Amniotic epithelial cell (primary cell): ENCODE data around the gene FZD1.

Experiments used
- DNase-seq: peaks from one replicate; pipeline ENCODE4 v3.0.0-alpha.2; 2010; ENCODE audit warnings: low read depth

FZD1 gene

DNA sequence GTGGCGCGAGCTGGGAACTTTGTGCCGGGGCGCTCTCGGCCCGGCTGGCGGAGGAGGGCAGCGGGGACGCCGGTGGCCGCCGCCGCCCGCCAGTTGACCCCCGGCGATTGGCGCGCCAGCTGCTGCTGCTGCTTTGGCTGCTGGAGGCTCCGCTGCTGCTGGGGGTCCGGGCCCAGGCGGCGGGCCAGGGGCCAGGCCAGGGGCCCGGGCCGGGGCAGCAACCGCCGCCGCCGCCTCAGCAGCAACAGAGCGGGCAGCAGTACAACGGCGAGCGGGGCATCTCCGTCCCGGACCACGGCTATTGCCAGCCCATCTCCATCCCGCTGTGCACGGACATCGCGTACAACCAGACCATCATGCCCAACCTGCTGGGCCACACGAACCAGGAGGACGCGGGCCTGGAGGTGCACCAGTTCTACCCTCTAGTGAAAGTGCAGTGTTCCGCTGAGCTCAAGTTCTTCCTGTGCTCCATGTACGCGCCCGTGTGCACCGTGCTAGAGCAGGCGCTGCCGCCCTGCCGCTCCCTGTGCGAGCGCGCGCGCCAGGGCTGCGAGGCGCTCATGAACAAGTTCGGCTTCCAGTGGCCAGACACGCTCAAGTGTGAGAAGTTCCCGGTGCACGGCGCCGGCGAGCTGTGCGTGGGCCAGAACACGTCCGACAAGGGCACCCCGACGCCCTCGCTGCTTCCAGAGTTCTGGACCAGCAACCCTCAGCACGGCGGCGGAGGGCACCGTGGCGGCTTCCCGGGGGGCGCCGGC lies 870 bp downstream of the FZD1 start:
- peak; percentile 71 for DNase-seq

DNA sequence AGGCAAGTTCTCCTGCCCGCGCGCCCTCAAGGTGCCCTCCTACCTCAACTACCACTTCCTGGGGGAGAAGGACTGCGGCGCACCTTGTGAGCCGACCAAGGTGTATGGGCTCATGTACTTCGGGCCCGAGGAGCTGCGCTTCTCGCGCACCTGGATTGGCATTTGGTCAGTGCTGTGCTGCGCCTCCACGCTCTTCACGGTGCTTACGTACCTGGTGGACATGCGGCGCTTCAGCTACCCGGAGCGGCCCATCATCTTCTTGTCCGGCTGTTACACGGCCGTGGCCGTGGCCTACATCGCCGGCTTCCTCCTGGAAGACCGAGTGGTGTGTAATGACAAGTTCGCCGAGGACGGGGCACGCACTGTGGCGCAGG lies 1.4 kb downstream of the FZD1 start:
- DNase-seq: no peak

DNA sequence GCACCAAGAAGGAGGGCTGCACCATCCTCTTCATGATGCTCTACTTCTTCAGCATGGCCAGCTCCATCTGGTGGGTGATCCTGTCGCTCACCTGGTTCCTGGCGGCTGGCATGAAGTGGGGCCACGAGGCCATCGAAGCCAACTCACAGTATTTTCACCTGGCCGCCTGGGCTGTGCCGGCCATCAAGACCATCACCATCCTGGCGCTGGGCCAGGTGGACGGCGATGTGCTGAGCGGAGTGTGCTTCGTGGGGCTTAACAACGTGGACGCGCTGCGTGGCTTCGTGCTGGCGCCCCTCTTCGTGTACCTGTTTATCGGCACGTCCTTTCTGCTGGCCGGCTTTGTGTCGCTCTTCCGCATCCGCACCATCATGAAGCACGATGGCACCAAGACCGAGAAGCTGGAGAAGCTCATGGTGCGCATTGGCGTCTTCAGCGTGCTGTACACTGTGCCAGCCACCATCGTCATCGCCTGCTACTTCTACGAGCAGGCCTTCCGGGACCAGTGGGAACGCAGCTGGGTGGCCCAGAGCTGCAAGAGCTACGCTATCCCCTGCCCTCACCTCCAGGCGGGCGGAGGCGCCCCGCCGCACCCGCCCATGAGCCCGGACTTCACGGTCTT lies 1.9 kb downstream of the FZD1 start:
- DNase-seq: no peak

DNA sequence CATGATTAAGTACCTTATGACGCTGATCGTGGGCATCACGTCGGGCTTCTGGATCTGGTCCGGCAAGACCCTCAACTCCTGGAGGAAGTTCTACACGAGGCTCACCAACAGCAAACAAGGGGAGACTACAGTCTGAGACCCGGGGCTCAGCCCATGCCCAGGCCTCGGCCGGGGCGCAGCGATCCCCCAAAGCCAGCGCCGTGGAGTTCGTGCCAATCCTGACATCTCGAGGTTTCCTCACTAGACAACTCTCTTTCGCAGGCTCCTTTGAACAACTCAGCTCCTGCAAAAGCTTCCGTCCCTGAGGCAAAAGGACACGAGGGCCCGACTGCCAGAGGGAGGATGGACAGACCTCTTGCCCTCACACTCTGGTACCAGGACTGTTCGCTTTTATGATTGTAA lies 2.5 kb downstream of the FZD1 start:
- DNase-seq: no peak

DNA sequence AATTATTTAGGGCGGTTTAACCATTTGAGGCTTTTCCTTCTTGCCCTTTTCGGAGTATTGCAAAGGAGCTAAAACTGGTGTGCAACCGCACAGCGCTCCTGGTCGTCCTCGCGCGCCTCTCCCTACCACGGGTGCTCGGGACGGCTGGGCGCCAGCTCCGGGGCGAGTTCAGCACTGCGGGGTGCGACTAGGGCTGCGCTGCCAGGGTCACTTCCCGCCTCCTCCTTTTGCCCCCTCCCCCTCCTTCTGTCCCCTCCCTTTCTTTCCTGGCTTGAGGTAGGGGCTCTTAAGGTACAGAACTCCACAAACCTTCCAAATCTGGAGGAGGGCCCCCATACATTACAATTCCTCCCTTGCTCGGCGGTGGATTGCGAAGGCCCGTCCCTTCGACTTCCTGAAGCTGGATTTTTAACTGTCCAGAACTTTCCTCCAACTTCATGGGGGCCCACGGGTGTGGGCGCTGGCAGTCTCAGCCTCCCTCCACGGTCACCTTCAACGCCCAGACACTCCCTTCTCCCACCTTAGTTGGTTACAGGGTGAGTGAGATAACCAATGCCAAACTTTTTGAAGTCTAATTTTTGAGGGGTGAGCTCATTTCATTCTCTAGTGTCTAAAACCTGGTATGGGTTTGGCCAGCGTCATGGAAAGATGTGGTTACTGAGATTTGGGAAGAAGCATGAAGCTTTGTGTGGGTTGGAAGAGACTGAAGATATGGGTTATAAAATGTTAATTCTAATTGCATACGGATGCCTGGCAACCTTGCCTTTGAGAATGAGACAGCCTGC lies 3.1 kb downstream of the FZD1 start:
- no peak for DNase-seq

DNA sequence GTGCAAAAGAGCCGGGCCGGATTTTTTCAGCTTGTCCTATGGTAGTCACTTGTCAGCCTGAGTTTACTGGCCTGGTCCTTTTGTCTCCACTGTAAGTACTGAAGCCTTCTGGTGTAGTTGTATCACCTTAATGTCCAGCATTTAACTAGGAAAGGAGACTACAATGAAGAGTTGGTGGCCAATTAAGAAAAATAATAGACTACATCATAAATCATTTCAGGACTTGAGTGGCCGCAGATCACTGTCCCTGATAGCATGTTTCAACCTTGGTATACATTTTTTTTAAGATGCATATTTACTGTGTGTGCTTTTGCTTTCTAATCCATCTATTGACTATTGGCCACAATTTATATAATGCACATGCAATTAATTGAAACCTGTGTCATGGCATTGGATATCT lies 6.1 kb downstream of the FZD1 start:
- DNase-seq: no peak

DNA sequence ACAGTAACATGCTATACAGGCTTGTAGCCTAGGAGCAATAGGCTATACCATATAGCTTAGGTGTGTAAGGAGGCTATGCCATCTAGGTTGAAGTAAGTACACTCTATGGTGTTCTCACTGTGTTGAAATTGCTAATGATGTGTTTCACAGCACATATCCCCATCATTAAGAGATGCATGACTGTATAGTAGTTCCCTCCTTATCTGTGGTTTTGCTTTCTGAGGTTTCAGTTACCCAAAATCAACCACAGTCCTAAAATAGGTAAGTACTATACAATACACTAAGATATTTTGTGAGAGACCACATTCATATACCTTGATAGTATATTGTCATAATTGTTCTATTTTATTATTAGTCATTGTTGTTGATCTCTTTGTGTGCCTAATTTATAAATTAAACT lies 12.7 kb downstream of the FZD1 start:
- no peak for DNase-seq

DNA sequence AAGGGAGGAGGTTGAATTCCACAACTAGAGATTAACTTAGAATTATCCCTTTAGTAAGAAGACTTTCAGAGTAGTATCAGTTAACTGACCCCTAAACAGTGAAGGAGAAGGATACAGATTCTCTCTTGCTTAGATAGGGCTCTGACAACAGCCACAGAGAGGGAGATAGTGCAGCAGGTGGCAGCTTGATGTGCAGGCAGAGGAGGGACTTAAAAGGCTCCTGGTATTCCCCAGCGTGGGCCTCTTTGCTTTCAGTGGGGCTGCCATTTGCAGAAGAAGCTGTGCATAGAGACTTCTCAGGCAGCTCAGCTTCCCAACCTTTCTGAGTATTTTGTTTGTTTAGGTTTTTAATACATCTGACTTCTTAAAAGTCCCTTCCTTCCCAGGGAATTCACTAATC lies 16.0 kb downstream of the FZD1 start:
- no peak for DNase-seq

DNA sequence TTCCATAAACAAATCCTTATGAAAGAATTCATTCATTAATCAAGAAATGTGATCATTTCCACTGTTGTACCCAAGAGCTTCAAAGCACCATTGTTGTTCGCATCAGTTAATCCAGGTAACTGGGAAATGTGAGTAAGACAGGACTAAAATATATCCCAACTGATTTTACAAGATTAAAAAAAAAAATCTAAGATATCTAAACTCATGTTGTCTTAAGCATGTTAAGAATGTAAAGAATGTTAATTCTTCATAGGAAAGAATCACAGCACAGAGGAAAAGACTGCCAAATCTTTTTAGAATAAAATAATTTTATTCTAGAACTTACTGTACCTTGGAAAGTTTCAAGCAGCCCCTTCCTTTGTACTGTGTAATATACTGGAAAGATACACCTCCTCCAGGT lies 16.4 kb downstream of the FZD1 start:
- DNase-seq: no peak

DNA sequence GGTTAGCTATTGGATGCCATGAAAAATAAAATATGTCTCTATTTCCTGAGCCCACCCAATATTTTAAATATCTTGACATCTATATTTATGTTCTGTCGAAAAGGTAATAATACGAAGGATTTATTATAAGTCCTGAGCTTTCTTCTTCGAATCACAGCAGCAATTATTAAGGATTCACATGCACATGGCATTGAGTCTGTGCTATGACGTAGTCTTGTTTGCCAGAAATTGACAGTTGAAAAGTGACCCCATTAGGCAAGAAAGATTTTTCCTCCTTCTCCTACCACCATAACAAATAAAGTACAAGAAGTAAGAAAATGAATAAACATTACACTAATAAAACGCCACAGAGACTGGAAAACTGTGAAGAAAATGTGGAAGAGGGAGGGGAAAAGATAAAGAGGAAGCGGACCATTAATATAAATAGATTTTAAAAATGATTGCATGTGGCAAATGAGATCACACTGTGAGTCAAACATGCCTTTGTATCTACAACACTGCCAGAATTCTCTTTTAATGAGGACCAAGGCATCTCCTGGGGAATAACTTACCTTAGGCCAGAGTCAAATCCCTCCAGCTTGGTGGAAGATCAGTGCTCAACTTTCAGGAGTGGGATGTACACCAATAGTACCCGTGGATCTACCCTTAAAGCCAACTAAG lies 21.6 kb downstream of the FZD1 start:
- DNase-seq: peak; percentile 27

DNA sequence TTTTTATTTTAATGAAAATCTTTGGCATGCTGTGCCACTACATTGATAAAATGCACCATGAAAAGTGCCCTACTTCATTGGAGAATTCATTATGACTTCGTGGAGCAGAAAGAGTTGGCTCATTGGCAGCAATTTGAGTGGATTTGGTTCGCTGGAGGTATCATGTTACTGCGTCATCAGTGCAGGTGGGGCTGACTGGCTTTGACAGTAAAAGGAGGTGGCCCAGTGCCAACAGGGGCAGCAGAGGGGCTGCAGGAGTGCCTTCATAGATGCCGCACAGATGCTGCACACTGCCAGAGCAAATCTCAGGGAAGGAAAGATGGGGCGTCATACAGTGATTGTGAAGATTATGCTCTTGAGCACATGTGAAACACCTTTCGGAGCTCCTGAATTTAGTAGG lies 22.2 kb downstream of the FZD1 start:
- no peak for DNase-seq

DNA sequence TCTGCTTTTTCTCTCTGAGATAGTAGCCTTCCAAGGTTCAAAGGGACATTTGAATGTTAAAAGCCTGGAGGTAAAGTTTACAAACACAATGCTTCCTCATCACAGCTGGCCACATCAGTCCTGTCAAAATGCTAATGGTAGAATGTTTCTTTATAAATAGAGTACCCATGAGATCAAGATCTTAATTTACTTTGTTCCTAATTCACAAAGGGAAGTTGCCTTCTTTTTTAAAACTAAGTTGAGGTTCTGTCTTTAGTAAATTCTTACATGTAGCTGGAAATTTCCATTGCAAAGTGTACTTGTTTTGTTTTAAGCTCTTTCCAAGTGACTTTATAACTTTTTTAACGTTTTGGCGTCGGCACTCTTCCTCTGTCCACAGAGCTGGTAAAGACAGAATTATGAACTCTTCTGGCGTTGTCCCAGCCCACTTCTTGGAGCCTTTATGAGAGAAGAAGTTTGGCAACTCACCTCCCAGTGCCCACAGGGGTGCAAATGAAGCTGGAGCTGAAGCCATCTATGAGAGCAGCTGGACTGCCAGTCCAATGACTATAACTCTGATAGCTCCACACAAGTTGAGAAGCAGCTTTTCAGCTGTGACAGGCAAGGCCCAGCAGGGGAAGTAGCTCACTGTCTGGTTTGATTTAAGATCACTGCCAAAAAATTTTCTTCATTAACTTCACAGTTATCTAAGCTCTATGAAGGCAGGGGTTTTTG lies 23.3 kb downstream of the FZD1 start:
- DNase-seq: no peak

DNA sequence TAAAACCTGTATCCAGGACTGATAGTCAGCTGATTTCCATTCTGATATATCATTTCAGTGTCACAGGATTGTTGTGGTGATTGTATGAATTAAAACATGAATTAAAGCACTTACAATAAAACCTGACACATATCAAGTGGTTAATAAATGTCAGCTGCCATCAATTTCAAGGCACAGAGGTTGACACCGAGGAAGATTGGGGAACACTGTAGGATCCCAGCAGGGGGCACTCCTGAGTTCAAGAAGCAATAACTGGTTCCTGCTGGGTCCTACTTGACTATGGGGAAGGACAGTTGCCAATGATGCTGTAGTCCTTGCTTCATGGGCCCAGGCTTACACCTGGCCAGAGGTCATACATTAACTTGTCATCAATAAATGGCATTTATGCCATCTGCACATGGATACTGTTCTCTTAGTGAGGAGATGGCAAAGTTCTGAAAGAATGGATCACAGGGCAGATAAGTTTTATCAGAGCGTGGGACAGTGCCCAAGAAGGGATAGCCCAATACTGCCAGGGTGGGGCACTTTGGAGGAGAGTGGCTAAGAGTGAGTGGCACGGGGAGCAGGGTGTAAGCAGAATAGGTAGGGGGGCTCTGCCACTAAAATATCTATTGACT lies 24.1 kb downstream of the FZD1 start:
- DNase-seq: peak; percentile 27

DNA sequence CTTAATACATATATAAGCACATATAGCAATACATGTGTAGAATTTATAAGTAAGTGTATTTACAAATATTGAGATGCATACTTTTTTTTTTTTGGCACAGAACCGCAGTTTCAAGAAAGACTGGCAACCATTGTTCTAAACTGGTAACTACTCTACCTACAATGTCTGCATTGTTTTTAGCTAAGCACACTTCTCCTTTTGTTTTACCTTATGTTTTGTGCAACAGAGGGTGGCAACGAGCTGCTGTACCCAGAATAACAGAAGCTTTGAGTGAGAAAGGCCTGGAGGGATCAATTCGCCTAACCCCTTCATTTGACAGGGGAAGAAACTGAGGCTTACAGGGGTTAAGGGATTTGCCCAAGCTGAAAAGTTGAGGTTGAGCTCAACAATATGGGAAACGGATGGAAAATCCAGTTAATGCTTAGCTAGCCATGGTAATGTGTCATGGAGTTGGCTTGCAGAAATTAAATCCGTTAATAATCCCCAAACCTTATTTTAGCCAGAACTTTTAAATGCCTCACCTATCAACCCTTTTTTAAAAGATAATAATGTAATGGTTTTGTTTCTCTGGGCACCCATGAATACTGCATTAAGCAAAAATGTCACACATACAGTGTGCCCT lies 25.5 kb downstream of the FZD1 start:
- no peak for DNase-seq

DNA sequence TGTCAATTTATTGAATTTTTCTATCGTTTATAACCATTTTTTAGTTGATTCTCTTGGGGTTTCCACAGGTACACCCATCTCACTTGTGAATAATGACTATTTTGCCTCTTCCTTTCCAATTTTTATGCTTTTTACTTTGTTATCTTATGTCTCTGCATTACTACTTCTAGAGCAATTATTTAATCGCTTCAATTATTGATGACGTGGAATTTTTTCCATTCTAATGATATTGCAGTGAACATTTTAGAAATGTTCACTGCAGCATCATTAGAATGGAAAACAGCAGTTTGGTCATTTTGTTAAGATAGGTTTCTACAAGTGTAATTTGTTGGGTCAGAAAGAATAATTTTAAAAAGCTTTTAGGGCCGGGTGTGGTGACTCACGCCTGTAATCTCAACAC lies 27.1 kb downstream of the FZD1 start:
- DNase-seq: no peak

DNA sequence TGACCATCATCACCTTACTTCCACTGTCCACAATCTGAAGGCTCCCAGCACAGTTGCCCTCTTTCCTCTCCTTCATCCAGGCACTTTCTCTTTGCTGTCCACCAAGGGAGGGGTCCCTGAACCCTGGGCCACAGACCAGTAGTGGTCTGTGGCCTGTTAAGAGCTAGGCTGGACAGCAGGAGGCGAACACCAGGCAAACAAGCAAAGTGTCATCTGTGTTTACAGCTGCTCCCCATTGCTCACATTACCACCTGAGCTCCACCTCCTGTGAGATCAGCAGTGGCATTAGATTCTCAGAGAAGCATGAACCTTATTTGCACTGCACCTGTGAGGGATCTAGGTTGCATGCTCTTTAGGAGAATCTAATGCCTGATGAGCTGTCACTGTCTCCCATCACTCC lies 27.7 kb downstream of the FZD1 start:
- DNase-seq: no peak

DNA sequence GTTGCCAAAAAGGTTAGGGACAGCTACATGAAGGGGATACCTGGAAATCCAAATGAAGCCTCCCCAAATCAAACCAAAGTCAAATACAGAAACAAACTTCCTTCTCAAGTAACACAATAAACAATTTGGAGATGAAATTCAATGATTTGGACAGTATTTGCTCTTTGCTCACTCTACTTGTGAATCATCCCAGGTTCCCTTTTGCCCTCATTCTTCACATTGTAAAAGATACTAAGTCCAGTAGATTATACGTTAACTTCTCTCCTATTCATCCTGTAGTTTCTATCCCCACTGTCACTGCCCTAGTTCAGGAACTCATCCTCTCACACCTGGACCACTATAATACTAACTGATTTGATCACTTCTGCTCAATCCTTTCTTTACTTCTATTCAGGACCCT lies 28.3 kb downstream of the FZD1 start:
- DNase-seq: no peak

DNA sequence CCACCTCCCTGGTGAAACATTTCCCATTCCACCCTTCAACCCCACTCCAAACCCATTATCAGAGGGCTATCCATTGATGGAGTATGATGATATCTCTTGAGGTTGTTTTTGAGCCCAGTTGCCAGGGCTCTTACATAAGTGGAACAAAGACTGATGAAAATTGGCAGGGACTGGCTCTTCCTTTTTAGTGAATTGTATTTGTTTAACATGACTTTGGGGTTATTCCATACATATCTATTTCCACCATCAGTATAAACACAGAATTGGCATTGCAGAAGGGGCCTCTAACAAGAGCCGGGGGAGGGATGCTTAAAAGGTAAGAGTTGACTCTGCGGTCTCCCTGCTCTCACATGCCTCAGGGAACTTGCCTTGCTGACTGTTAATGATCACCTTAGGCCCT lies 28.9 kb downstream of the FZD1 start:
- no peak for DNase-seq

DNA sequence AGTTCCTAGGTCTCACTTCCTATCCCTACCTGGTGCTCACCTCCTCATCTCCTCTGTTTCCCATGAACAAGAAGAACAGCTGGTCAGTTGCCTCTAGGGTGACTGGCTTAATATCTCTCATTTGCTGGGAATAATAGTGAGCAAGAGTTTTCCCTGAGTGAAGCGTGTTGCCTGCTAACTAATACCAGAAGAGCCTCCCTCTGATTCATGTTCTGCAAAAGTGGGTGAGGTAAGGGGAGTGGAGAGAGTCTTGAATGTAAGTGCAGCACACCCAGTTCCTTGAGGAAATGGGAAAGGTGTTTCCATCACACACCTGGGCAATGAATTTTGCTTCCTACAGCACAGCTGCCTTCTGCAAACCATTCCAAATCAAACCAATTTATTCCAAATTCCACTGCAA lies 29.6 kb downstream of the FZD1 start:
- no peak for DNase-seq

DNA sequence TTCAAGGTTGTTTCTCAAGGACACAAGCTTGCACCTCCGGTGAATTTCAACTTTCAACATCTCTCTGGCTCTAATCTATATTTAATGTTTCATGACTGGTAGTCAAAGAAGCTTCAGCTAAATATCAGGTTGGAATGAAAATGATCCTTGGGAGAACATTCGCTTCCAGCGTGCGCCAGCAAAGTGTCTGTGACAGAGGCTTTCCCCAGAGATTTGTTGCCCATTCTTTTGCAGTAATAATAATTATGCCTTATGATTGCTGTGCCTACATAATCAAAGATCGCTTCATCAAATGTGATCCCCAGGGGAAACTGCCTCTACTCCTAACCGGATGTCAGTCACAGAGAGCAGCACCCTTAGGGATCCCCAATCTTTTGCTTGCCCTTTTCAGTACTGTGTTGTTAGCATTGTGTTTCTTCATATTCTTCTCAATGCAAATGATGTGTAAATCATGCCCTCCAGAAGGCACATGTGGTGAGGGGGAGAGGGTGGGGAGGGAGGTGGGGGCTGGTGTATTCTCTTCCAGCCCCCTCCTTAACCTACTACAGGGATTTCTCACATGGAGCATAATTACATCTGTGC lies 30.5 kb downstream of the FZD1 start:
- DNase-seq: no peak

DNA sequence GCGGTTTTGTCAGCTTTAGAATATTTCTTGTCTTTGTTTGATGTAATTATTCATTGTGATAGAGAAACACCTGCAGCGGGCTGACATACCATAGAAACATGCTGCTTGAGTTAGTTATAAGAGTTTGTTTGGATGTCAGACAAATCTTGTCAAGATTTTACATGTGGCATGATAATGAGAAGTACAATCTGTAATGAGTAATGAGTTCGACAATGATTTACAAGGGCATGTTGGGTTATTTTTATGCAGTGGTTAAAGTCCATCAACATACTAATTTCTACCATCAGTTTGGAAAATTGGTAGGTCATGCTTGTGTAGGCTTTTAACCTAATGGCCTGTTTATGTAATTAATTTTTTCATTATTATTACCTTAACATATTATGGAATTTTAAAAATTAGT lies 31.3 kb downstream of the FZD1 start:
- no peak for DNase-seq
